Activated T-cell treated with anti-CD3 and anti-CD28 coated beads for 1 hour (primary cell): ENCODE data around the gene TFB1M.

Experiments
- DNase-seq: peaks from one replicate; pipeline ENCODE4 v3.0.0-alpha.2; 2020; ENCODE audit warnings: low read depth

TFB1M gene

DNA sequence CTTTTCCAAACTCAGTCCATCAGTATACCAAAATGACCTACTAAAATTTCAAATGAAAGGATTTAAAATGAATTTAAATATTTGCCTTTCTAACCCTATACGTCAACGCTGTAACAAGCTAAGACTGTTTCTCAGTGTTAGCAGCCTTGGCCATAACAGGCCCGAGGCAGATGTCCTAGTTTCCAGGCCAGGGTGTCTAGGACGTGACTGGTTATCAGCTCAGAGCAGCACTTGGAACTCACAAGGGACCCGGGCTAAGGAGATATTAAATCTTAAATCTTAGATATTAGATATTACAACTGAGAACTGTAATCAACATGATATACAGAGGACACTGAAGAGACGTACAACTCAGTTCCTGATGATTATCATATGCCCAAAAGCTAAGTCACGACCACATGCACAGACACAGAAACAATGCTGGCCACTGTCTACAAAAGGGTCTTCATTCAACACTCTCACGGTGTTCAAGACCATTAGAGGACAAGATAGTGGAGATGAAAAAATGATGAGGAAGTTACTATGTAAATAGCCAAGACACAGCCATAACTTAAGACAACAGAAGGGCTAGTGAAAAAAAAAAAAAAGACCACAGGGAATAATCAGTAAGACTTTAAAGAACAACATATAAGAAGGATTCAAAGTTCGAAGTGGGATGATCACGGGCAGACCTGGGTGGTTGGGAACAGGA, 50.8 kb downstream of the TFB1M start, which contains the start of gene CLDN20:
CLDN20 (plus strand) TSS at position 641 of the 691 bp plus-strand sequence. CDS start 11,707 bp downstream, outside the sequence.
- DNase-seq: no peak

DNA sequence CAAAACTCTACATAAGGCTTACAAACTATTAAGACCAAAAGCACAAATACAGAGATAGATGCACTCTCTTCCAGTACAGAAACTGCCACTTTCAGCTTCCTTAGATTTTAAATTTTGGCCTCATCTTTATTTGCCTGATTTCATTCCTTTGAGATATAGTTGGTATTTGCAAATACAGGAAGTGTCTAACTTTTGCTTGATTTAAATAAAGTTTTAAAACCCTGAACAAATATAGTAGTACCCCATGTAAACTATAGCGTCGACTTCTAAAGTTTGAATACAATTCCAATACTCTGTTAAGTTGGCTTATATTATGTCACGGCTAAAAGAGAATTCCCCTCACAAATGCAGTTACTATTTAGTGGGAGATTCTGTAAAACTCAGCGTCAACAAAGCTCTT, 51.6 kb downstream of the TFB1M start:
- no peak for DNase-seq

DNA sequence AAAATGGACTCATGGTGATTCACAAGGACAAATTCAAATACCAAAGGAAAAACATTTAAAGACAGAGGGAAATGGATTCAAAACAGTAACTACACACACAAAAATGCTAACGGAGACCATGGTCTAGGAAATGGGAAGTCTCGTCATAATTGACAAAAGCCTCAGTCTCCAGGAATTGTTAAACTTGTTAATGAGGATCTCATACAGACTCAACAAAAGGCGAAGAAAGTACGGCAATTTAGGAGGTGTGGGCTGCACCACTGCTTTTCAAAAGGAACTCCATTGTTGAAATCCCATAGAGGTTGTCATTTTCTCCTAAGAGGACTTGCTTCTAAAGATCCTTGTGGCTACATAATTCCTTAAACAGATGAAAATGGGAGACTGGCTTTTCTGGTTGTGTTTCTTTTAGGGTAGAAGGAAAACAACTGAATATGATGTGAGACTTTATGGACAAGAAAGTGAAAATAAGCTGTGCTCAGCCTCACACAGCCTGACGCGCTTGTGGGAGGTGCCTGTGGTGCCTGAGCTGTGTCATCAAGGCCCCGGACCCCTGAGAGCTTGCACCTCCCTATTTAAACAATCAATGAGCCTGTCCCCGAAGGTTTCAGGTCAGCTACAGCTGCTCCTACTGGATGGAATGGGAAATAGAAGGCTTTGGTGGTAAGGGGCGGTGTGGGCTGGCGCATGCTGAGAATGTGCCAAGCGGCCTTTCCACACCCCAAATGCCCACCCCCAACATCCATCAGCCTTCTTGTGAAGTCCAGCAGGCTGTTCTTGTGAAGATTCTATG, 53.0 kb downstream of the TFB1M start:
- no peak for DNase-seq

DNA sequence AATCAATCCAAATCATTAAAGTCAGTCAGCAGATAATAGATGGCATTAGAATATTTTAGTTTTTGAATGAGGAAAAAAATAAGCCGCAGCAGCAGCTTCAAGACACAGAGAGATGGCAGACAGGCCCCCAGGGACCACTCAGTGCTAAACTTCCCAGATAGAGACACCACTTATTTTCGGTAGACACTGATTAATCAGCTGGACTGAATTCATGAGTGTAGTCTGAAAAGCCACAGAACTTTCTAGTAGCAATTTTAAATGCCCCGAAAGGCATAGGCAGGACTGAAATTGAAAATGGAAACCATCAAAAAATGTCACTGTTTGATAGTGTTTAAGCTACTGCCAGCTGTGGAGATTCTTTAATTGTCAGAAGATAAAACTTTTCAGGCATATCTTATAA, 53.6 kb downstream of the TFB1M start:
- no peak for DNase-seq

DNA sequence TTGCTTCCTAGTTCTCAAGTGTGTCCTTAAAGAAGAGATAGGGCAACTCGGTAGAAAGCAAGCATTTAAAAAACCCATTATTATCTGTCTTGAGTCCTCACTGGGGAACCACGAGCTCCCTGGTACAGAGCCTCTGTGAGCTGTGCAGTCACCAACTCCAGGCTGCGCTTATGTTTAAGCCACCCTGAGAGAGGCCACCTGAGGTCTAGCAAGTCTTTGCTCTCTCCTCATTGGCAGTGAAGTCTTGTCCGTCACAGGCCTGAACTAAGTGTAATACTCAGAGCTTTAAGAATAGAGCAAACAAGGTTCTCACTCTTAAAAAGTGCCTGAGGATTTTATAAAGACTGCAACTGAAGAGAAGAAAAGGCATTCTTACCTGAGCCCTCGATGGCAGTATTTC, 54.4 kb downstream of the TFB1M start:
- DNase-seq: no peak

DNA sequence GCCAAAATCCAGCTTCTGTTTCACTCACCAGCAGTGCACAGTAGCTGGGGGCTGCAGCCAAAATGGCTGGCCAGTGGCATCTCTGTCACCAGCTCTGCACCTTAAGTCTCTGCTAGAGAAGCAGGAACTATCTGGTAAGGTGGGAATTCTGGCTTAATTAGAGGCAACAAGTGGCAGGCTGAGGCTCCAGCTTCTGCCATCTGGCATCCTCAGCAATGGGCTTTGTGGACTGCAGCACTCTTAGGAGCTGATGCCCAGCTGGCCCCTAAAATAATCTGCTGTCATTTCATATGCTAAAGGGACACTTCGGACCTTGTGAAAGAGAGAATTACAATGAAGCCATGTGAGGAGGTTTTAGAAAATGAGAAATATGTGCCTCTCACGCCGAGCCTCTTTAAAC, 55.1 kb downstream of the TFB1M start:
- DNase-seq: no peak

DNA sequence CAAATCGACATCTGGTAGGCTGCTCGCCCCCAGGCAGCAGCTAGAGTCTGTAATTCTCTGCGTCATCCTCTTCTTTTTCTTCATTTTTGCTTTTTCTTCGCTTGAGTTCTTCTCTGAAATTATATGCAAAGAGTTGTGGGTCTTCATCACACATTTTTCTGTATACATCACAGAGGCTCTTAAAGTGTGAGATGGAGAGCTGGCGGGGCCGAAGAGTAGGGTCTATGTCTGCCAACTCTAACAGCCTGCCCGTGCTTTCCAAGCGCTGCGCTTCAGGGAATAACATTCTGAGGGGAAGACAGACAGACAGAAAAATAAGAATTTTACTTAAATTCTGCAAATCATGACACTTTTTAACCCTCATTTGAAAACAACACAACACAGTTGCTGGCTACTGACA, 56.5 kb downstream of the TFB1M start:
- no peak for DNase-seq

DNA sequence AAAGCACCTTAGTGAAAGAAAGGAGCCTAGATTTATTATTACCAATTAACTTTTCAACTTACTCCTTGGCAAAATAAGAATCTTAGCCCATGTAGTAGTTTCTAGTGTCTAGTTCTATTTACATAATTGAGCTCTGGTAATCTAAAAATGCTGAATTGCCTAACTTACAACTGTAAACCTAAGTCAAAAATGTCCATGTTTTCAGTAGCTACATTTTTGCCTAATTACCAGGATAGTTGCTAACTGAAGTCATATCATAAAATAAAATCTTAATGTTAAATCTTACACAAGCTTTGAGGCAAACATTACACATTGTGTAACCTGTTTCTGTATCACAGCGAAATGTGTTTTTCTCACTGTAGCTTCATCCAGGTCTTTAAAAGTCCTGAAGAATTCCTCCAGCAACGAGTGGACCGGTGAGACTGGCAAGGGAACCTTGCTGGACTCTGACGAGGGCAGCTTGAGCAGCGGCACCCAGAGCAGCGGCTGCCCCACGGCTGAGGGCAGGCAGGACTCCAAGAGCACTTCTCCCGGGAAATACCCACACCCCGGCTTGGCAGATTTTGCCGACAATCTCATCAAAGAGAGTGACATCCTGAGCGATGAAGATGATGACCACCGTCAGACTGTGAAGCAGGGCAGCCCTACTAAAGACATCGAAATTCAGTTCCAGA, 58.0 kb downstream of the TFB1M start:
- DNase-seq: no peak

DNA sequence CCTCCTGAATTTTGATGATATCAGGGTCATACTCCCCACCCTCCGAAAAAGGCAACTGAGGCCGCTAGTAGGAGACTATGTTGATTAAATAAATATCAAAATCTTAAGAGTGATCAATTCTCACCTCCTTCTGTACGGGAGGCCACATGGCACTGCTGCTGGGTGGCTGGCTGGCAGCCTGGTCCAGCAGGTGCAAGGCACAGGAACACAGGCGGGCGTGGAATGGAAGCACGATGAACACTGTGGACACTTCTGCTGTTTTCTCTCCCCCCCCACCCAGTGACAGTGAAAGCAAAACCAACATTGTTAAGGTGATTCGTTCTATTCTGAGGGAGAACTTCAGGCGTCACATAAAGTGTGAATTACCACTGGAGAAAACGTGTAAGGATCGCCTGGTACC, 60.1 kb downstream of the TFB1M start:
- no peak for DNase-seq

DNA sequence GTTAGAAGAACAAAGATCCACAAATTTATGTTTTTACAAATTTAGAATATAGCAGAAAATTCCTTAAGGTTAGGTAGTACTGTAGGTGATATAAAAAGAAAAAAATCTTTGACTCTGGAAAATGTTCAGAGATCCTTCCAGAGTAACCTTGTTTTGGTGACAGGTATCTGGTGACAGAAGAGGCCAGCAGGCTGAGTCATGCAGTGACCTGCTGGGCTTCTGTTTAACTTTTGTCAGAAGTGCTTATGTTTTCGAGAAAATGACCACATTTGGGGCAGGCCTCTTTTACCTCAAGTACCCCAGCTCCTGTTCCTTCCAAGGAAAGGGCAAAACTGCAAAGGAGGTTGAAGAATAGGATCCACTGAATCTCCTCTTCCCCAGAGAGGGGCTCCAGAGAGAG, 60.9 kb downstream of the TFB1M start:
- no peak for DNase-seq

DNA sequence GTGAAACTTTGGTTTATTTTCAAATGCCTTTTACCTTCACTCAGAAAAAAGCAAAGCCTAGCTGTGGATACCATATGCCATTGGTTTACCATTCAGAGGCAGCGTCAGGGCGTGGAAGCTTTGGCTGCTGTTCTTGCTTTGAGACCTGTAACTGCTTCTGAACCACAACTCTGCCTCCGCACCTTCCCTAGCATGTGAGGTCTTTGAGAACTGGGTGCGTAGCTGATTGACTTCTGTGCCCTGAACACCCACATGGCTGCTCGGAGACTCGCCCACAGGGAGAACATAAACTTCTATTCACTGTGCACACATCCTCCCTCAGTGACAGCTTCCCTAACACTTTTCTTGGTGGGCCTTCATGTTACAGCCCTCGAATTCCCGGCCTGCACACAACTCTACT, 61.7 kb downstream of the TFB1M start:
- DNase-seq: no peak

DNA sequence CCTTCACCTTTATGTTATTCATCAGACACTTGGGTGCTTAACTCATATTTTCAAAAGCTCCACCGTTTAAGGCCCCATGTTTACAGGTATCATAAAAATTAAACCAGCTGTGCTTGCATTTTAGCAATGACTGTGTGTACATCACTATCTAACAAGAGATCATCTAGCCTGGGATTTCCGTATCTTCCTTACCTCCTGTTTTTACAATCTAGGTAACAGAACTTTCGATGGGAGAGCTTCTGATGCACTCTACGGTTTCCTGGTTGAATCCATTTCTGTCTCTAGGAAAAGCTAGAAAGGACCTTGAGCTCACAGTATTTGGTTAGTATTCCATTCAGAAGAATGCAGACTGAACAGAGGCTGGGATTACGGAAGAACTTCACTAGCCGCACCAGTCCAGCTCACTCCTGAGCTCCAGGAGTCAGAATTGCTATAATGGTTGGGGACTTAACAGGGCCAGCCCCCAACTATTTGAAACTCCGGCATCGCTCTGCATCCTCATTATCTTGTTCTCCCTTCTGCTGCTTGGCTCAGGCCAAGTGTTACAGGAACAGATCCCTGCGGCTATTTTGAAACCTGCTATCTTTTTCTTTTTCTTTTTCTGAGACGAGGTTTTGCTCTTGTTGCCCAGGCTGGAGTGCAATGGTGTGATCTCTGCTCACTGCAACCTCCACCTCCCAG, 63.4 kb downstream of the TFB1M start:
- DNase-seq: no peak

DNA sequence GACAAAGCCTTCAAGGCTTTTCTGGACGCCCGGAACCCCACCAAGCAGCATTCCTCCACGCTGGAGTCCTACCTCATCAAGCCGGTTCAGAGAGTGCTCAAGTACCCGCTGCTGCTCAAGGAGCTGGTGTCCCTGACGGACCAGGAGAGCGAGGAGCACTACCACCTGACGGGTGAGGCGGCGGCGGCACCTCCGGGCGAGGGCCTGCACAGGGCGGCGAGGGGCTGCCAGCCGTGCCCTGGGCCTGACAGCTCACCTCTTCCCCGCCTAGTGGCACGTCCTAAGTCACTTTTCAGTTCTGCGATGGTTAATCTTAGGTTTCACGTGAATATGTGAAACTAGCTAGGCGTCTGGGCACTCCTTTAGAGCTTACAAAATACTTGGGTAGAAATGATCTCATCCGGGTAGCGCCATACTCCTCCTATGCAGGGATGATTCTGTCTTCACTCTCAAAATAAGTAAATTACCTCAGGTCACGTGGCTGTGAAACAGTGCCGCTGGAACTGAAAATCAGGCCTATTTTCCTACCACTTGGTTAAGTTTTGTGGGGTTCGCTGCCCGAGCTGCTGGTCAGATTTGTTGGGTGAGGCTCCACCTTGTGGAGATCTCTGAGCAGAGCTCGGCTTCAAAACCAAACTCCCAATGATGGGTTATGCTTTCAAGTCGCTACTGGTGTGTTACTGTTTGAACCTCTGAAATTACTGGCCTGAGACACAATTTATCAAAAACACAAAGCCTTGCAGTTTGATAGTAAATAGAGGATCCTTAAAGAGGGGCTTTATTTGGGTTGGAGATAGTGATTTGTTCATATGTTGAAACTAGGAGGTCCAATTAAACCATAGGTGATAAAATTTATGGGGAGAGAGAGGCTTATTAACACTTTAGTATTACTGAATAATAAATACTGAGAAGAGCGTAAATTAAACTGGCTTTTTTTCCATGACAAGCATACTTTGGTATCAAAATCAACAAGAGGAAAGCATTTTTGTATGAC, 66.0 kb downstream of the TFB1M start:
- no peak for DNase-seq

DNA sequence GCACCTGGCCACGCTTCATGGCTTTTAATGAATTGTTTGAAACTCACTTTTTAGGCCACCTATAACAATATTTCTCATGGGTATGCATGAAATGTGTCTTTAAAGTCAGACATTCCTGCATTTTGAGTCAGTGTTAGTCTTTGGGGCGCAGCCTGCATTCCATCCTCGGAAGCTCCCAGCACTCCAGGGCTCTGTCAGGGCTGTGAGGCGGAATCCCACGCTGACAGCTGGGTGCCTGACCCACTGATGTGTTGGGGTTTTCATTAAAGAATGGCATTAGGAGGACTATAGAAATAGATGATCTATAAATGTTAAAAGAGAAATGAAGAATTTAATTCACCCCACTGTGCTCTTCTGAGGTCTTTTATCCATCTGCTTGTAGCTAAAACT, 66.7 kb downstream of the TFB1M start:
- no peak for DNase-seq

DNA sequence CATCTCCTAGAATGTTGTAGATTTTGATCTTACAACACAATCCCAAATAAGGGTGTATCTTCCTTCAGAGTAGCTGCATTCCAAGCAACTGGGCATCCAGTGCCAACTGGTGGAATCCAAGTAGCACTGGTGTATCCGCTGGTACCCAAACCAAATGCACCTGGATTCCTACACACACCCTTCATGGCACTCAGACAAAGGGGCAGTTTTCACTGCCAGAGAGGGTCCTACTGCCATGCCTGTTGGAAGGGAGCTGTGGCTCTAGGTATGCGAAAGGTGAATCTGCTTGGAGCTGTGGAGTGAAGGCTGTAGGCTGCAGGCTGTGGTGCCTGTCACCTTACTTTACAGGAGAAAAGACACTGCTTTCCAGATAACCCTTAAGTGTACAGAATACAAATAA, 67.5 kb downstream of the TFB1M start:
- no peak for DNase-seq

DNA sequence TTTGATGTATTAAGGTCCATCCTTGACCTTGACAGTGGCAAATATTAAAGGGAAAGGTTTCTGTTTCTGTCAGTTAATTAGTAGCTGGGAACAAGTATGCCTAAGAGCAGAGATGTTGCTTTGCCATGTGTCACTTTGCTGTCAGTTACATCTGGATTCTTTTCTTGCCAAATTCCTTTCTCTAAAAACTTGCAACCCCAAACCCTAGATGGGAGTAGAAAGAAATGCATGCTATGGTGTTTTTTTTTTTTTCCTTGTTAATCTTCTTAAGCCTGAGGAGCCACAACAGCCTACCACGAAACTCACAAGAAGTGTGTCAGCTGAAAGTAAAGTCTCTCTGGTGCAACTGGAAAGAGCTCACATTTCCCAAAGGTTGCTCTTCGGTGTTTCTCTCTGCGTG, 68.5 kb downstream of the TFB1M start:
- DNase-seq: no peak

DNA sequence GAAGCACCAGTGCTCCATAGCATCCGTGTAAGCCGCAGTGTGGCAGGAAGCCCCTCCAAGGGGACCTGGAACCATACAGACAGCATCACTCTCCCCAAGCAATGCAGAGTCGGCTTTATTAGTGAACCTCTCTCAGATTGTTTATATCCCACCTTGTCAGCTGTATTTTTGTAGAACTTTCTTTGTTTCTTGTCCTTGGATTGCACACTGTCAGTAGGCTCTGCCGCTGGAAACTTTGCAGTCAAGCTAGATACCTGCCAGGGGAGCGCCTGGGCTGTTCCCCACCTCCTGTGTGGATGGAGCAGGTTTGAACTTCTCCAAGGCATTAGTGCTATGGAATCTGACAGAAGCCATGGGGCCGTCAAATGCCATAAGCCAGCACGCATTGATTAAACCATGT, 69.1 kb downstream of the TFB1M start:
- no peak for DNase-seq

DNA sequence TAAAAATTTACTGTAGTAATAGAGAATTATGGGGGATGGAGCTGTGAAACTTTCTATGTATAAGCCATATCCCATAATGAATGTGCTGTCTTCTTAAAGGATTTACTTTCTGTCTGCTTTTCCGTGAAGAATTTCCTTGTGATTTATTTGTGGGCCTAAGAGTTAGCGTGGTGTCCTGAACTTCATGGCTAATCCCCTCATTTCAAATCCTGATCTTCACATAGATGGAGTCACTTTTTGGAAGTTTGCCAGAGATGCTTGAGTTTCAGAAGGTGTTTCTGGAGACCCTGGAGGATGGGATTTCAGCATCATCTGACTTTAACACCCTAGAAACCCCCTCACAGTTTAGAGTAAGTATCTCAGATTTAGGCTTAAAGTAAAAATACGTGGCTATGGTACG, 69.8 kb downstream of the TFB1M start:
- DNase-seq: no peak

DNA sequence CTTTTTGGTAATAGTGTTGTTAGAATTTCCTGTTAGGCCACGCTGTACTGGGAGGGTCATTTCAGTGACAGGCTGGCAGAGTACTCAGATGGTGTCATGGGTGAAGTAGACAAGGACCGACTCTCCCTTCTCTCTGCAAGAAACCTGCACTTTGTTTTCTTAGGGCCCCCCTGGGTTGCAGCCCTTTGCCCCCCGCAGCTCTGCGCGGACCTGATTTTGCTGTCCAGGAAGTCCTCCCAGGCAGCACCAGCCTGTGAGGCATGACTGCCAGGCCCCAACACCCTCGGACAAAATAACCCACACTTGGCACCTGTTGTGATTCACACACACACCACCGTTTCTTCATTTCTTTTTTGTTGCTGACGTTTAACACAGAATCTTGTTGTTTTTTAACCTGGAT, 72.3 kb downstream of the TFB1M start:
- no peak for DNase-seq

DNA sequence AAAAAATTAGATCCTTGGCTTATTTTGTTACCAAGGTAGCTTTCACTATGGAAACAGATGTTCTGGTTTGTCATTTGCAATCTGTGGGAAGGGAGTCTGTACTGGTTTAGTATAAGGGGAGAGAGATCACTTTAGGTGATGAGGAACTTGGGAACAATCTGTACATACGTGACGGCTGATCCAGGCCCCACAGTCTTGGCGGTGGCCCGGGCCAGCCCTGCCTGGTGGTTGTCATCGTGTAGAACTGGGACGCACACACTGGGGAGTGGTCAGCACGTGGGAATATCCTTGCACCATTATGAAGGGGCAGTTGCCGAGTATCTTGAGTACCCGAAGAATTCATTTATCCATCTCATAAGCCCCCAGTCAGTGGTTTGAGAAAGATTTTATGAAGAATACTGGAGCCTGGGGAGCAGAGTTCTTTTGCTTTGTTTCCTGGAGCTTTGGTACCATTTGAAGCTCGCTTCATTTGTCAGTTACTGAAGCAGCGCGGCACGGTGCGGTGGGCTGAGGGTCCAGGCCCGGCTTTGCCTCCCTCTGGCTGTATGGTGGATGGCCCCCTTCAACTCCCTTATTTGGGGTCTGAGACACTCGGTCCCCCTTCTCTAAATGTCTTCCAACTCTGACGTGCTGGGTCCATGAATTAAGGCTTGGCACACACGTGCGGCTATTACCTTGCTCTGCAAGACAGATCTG, 73.2 kb downstream of the TFB1M start:
- DNase-seq: no peak

DNA sequence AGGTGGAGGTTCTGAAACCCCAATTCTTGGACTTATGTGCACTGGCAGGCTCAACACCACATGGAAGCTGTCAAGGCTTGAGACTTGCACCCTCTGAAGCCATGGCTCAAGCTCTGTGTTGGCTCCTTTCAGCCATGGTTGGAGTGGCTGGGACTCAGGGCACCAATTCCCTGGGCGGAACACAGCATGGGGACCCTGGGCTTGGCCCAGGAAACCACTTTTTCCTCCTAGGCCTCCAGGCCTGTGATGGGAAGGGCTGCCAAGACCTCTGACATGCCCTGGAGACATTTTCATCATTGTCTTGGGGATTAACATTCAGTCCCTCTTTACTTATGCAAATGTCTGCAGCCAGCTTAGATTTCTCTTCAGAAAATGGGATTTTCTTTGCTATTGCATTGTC, 76.7 kb downstream of the TFB1M start:
- DNase-seq: no peak
